Measurements from ENCODE around the gene ATP5PO.
"Not testable (repeated sequence)": the region's sequence is repeated elsewhere in the genome, so short reads cannot be mapped to it uniquely, and the experiment has no call there.

ATP5PO gene

DNA sequence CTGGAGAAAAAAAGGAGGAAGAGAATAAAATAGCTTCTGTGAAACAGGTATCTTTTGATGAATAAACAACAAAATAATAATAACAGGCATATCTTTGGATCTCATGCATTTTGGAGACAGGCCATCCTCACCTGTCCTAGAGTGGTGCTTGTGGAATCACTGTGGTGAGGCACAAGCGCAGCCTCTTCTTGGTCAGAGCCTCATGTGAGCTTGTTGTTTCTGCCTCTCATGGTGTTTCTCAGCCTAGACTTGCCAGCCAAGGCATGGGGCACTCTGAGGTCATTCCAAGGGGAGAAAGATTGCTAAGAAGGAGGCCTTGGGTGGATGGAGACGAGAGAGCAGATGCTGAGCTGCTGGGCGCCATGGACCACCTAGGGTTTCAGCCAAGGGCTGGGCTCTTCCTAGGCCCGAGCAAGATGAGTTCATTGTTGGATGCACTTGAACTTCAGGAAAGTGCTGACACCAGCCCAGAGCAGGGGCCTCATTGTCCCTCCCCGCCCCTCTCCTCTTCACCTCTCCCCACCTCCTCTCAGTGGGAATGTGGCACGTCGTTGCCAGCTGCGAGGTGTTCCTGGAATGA lies 49.5 kb downstream of the ATP5PO start:
- no peak for DNase-seq

GRCh38 chr21:33865176-33865575 lies 50.4 kb downstream of the ATP5PO start:
- DNase-seq, result no peak

DNA sequence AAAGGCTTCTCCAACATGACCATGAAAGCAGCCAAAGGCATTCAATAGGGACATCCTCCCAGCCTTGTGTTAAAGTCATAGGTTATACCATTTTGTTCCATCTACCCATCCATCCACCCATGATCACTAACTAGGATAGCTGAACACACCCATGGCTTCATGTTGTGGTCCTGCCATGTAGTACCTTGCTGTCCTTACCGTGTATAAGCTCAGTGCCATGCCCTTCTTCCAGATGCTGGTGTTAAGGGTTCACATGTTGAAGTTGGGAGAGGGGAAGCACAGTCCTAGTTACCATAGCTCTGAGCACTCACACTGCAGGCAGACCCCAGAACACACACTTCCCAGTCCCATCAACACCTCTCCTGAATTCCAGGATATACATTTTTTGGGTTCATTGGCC lies 51.5 kb downstream of the ATP5PO start:
- DNase-seq, result no peak

DNA sequence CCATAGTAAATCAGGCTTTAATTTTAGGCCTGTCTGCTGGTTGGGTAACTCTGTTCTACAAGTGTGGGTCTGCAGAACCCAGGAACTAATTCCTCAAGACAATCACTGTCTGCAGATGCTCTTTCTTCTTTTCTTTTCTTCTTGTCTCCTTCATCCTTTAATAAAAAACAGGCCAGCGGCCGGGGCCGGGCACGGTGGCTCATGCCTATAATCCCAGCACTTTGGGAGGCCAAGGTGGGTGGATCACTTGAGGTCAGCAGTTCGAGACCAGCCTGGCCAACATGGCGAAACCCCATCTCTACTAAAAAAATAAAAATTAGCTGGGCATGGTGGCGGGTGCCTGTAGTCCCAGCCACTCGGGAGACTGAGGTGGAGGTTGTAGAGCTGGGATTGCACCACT lies 52.4 kb downstream of the ATP5PO start:
- not testable (repeated sequence) for DNase-seq

DNA sequence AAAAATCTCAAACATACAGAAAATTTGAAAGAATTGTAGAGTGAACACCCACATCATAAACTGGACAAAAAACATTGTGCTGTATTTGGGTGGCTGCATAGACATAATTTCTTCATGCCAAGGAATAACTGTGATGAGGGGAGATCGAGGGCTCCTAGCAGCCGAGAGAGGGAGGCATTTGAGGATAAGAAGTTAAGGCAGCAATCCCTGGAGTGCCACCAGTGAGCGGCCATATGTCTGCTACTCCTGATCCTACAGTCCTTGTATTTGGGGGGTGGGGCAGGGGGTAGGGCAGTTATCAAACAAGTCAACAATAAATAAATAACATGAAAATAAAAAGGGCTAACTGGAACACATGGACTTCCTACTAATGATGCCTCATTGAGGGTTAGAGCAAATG lies 54.5 kb downstream of the ATP5PO start:
- no peak for DNase-seq

DNA sequence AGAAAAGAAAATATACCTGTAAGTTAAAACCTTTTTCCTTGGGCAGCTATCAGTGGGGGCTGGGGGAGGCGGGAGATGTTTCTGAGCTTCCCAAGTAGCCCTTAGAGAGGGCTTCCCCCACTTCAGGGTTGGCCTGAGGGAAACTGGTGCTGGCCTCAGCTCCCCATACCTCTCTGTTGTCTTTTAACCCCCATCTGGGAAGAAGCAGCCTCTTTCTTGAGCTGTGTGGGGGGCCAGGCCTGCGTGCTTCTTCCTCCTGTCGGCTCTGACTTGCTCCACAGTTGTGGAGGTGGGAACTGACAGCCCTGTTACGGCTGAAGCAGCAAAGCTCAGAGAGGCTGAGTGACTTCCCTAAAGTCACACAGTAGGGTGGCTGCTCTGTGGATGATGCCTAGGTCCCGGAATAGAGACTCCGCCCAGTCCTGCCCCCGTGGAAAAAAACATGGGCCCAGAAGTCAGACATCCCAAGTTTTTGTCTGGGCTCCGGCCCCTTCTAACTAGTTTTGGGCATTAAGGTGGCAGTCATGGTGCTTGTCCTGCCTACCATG lies 55.2 kb downstream of the ATP5PO start:
- DNase-seq, result no peak

- DNase-seq, result no peak
Measured at GRCh38 chr21:33859373-33860102, 56.1 kb downstream of the ATP5PO start.

- DNase-seq, result no peak
Measured at GRCh38 chr21:33858667-33859372, 56.8 kb downstream of the ATP5PO start.

DNA sequence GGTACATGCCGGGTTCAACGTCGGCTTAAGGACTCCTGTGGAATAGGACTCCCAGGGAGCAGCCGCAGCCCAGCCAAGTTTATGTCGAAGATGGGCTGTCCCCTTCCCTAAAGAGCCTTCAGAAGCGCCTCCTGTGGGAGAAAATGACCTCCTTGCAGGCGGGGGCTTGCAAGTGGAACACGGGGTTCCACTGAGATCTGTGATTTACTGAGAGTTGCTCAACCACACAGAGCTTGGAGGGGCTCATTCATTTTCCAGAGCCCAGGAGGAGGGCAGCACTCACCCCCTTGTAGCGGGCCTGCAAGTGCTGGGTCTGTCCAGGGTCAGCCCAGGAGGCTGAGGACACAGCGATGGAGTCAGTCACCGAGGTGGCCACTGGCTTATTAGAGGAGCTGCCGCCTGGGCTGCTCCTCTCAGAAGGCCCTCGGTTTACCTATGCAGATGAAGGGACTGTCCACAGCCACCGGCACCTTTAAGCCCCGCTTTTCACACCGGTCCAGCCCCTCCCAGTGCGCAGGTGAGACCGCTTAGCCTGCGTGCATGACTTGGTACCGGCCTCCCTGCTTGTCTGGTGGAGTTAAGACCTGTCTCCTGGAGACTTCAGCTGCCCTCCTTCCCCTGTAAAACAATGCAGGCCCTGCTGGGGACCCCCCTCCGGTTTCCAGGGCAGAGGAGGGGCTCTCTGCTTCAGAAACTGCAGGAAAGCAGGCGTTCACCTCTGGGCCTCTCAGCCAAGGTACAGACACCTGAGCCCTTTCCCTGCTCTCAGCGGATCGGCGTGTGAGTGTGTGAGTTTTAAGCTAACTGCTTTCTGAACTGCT lies 57.5 kb downstream of the ATP5PO start:
- DNase-seq, result no peak

- no peak for DNase-seq
Measured at GRCh38 chr21:33856893-33857527, 58.6 kb downstream of the ATP5PO start.

DNA sequence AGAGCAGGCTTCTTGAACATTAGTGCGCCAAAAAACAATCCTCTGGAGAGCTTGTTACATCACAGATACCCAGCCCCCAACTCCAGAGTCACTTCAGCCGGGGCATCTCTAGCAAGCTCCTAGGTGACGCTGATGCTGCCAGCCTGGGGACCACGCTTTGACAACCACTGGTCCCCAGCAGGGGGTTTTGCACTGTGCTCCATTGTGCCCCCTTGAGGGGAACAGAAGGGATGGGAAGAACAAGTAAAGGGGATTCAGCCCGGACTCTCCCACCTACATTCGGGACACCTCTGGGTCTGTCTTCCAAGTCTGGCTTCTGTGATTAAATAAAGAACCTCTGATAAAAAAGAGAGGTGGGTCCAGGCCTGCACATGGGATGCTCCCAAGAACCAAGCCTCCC lies 60.4 kb downstream of the ATP5PO start:
- DNase-seq, result no peak

GRCh38 chr21:33854604-33855003 lies 61.0 kb downstream of the ATP5PO start:
- DNase-seq, result no peak
